Thoracic aorta (tissue), 2 donors: ENCODE measurements around the gene CYP2W1. TPM values are rescaled to one million over a fixed set of nuclear protein-coding genes. Genes with fewer than 3 reads are reported as not detected.

ENCODE experiments used
- ATAC-seq: fragments of 150-250 bp; one replicate; pipeline ENCODE4 v1.8.0; 2017; ENCODE audit warnings: low read depth; ENCODE audit not compliant: insufficient number of reproducible peaks, low FRiP score
- DNase-seq: peaks from one replicate; pipeline ENCODE4 v3.0.0-alpha.2; 2020; ENCODE audit warnings: low spot score
- H3K27ac ChIP-seq, 2 donors: fragments of 200-600 bp; sonication (generic); 1 replicate in 1 of 2; 2 replicates in 1 of 2; pipeline ENCODE4 v1.5.1; 2016; ENCODE audit warnings: mild to moderate bottlenecking in 2 of 2, moderate library complexity in 2 of 2
- H3K27me3 ChIP-seq: fragments of 200-600 bp; sonication (generic); replicated peaks from 2 replicates; pipeline ENCODE4 v1.6.0; 2016; ENCODE audit warnings: mild to moderate bottlenecking; ENCODE audit not compliant: insufficient read depth
- H3K36me3 ChIP-seq: fragments of 200-600 bp; sonication (generic); one replicate; pipeline ENCODE4 v1.5.1; 2016
- H3K4me1 ChIP-seq, 2 donors: fragments of 200-600 bp; sonication (generic); 1 replicate in 1 of 2; 2 replicates in 1 of 2; pipeline versions ENCODE4 v1.5.1 to v1.6.0; 2016; ENCODE audit warnings: low read depth in 2 of 2, mild to moderate bottlenecking in 1 of 2; ENCODE audit not compliant: control insufficient read depth in 1 of 2
- H3K4me3 ChIP-seq: fragments of 200-600 bp; sonication (generic); 2 replicates; pipeline ENCODE4 v1.5.1; 2016; ENCODE audit warnings: mild to moderate bottlenecking
- H3K9me3 ChIP-seq: fragments of 200-600 bp; sonication (generic); 2 replicates; pipeline ENCODE4 v1.5.1; 2016
- CTCF ChIP-seq: fragments of 200-600 bp; sonication (generic); IDR thresholded peaks from one replicate; pipeline ENCODE4 v1.5.1; 2019; ENCODE audit warnings: antibody characterized with exemption
- total RNA-seq, 2 donors: library from RNA; depleted of rRNA; stranded (reverse); fragments of >200 nt; gene quantifications; one replicate each; pipeline versions ENCODE4 v1.1.0 to v1.2.3, GENCODE V29; 2016

Gene CYP2W1
- total RNA-seq, 2 donors from 2014 or later, result not detected

- Histone ChIP-seq H3K36me3 (peaks cover 7% of the 10 kb centered on the region), H3K27ac (no peak overlapping the region), H3K27me3 (no peaks in the 10 kb centered on the region), H3K4me1 (peaks cover 15 to 26% of the 10 kb centered on the region in 2 donors), H3K9me3 (no peaks in the 10 kb centered on the region), H3K4me3 (no peak overlapping the region)
- no peak for ATAC-seq
- DNase-seq, result no peak
- TF ChIP-seq CTCF, result no peak
These were observed 5.5 kb upstream of the CYP2W1 start for GRCh38 chr7:977326-978048.

- Histone ChIP-seq H3K9me3 (no peaks in the 10 kb centered on the region), H3K27me3 (no peaks in the 10 kb centered on the region), H3K36me3 (peaks cover 5% of the 10 kb centered on the region), H3K27ac (no peak overlapping the region), H3K4me3 (no peak overlapping the region), H3K4me1 (peaks cover 15 to 23% of the 10 kb centered on the region in 2 donors)
- no peak for TF ChIP-seq CTCF
- DNase-seq, result no peak
- ATAC-seq, result no peak
These were observed 5.0 kb upstream of the CYP2W1 start for GRCh38 chr7:978049-978346.

GRCh38 chr7:978416-979091 lies 4.4 kb upstream of the CYP2W1 start:
- H3K27ac ChIP-seq, result no peak overlapping the region
- no peaks in the 10 kb centered on the region for H3K36me3 ChIP-seq
- no peak overlapping the region for H3K4me3 ChIP-seq
- no peak for DNase-seq
- ATAC-seq, result no peak
- TF ChIP-seq CTCF, result no peak
- H3K4me1 ChIP-seq, result peaks cover 11 to 17% of the 10 kb centered on the region in 2 donors
- no peaks in the 10 kb centered on the region for H3K27me3 ChIP-seq
- no peaks in the 10 kb centered on the region for H3K9me3 ChIP-seq

GRCh38 chr7:979151-979550 lies 3.8 kb upstream of the CYP2W1 start:
- Histone ChIP-seq H3K36me3 (no peaks in the 10 kb centered on the region), H3K27me3 (no peaks in the 10 kb centered on the region), H3K9me3 (no peaks in the 10 kb centered on the region), H3K4me3 (no peak overlapping the region), H3K27ac (no peak overlapping the region), H3K4me1 (peaks cover 5 to 12% of the 10 kb centered on the region in 2 donors)
- DNase-seq, result no peak
- no peak for ATAC-seq
- TF ChIP-seq CTCF, result no peak

GRCh38 chr7:979886-980571 lies 3.0 kb upstream of the CYP2W1 start:
- Histone ChIP-seq H3K27ac (no peak overlapping the region), H3K9me3 (no peaks in the 10 kb centered on the region), H3K27me3 (no peaks in the 10 kb centered on the region), H3K4me3 (no peak overlapping the region), H3K36me3 (no peaks in the 10 kb centered on the region), H3K4me1 (peaks cover 3 to 5% of the 10 kb centered on the region in 2 donors)
- no peak for ATAC-seq
- DNase-seq, result no peak
- no peak for TF ChIP-seq CTCF
